Stimulated activated naive CD8-positive, alpha-beta T cell treated with anti-CD3 and anti-CD28 coated beads, Interleukin-15, Interleukin-2, amounts not matched to agents 100 ng/mL and 50 ng/mL, for 24 hours (primary cell): ENCODE data around the gene FAM83F.

Experiments used
- H3K27ac Mint-ChIP-seq: one replicate; pipeline ENCODE4 v1.8.0; 2021; ENCODE audit warnings: mild to moderate bottlenecking, mixed read lengths
- H3K27me3 Mint-ChIP-seq: one replicate; pipeline ENCODE4 v1.8.0; 2021; ENCODE audit warnings: mixed read lengths
- H3K36me3 Mint-ChIP-seq: one replicate; pipeline ENCODE4 v1.8.0; 2021; ENCODE audit warnings: low read depth, mixed read lengths
- H3K4me1 Mint-ChIP-seq: one replicate; pipeline ENCODE4 v1.8.0; 2021; ENCODE audit warnings: low read depth, mixed read lengths
- H3K4me3 Mint-ChIP-seq: one replicate; pipeline ENCODE4 v1.8.0; 2021; ENCODE audit warnings: mild to moderate bottlenecking, mixed read lengths
- H3K9me3 Mint-ChIP-seq: one replicate; pipeline ENCODE4 v1.8.0; 2021; ENCODE audit warnings: mixed read lengths

The FAM83F gene

DNA sequence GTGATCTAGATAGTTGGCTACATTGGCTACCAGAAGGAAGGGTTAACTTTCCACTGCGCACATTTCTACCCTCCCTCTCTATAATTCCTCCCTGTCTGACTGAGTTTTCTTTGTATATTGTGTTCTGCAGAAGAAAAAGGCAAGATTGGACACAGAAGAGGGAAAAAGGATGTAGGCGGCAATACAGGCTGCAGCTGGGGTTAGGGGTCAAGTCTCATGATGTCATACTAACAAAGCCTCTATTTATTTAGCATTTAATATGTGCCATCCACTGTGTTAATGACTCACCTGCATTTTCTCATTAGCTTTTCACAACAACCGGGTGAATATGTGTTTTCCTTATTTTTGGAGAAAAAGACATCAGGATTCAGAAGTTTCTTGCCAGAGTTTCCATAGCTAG is 2.0 kb downstream of the FAM83F start:
- Mint-ChIP-seq H3K4me3 (no peak overlapping the region), H3K27me3 (peaks cover 20% of the 10 kb centered on the region), H3K4me1 (peaks cover 14% of the 10 kb centered on the region), H3K27ac (no peak overlapping the region), H3K9me3 (no peaks in the 10 kb centered on the region), H3K36me3 (no peaks in the 10 kb centered on the region)

GRCh38 chr22:39997421-39997820 is 2.7 kb downstream of the FAM83F start:
- no peaks in the 10 kb centered on the region for H3K36me3 Mint-ChIP-seq
- H3K4me1 Mint-ChIP-seq, result peaks cover 14% of the 10 kb centered on the region
- no peak overlapping the region for H3K27ac Mint-ChIP-seq
- no peaks in the 10 kb centered on the region for H3K9me3 Mint-ChIP-seq
- H3K27me3 Mint-ChIP-seq, result peaks cover 20% of the 10 kb centered on the region
- no peak overlapping the region for H3K4me3 Mint-ChIP-seq

GRCh38 chr22:39997939-39998726 is 3.4 kb downstream of the FAM83F start:
- Mint-ChIP-seq H3K27me3 (peaks cover 19% of the 10 kb centered on the region), H3K4me1 (peaks cover 14% of the 10 kb centered on the region), H3K36me3 (no peaks in the 10 kb centered on the region), H3K27ac (no peak overlapping the region), H3K9me3 (no peaks in the 10 kb centered on the region), H3K4me3 (no peak overlapping the region)

GRCh38 chr22:39999144-39999757 is 4.5 kb downstream of the FAM83F start:
- H3K9me3 Mint-ChIP-seq, result no peaks in the 10 kb centered on the region
- H3K4me1 Mint-ChIP-seq, result peaks cover 7% of the 10 kb centered on the region
- H3K36me3 Mint-ChIP-seq, result no peaks in the 10 kb centered on the region
- H3K27me3 Mint-ChIP-seq, result peaks cover 16% of the 10 kb centered on the region
- no peak overlapping the region for H3K27ac Mint-ChIP-seq
- H3K4me3 Mint-ChIP-seq, result no peak overlapping the region

DNA sequence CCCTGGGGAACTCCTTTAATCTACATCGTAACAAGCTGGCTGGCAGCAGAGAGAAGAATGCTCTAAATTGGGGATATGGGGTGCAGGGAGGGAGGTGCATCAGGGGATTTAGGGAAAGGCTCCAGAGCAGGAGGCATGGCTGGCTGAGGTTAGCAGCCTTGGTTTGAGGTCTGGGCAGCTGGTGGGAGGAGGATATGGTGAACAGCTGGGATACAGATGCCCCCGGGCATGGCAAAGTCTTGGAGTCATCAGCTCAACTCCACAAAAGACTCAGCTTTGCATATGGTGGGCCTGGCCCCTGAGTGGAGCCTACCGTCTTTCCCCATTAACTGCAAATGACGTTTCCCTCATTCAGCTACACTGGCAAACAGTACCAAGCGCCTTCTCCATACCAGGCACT is 5.4 kb downstream of the FAM83F start:
- Mint-ChIP-seq H3K4me1 (peaks cover 6% of the 10 kb centered on the region), H3K27me3 (peaks cover 19% of the 10 kb centered on the region), H3K27ac (no peak overlapping the region), H3K9me3 (no peaks in the 10 kb centered on the region), H3K4me3 (no peak overlapping the region), H3K36me3 (no peaks in the 10 kb centered on the region)

- no peaks in the 10 kb centered on the region for H3K9me3 Mint-ChIP-seq
- peaks cover 6% of the 10 kb centered on the region for H3K4me1 Mint-ChIP-seq
- no peaks in the 10 kb centered on the region for H3K36me3 Mint-ChIP-seq
- peaks cover 16% of the 10 kb centered on the region for H3K27me3 Mint-ChIP-seq
- no peak overlapping the region for H3K4me3 Mint-ChIP-seq
- H3K27ac Mint-ChIP-seq, result no peak overlapping the region
These were observed 6.4 kb downstream of the FAM83F start for GRCh38 chr22:40001106-40001505.

DNA sequence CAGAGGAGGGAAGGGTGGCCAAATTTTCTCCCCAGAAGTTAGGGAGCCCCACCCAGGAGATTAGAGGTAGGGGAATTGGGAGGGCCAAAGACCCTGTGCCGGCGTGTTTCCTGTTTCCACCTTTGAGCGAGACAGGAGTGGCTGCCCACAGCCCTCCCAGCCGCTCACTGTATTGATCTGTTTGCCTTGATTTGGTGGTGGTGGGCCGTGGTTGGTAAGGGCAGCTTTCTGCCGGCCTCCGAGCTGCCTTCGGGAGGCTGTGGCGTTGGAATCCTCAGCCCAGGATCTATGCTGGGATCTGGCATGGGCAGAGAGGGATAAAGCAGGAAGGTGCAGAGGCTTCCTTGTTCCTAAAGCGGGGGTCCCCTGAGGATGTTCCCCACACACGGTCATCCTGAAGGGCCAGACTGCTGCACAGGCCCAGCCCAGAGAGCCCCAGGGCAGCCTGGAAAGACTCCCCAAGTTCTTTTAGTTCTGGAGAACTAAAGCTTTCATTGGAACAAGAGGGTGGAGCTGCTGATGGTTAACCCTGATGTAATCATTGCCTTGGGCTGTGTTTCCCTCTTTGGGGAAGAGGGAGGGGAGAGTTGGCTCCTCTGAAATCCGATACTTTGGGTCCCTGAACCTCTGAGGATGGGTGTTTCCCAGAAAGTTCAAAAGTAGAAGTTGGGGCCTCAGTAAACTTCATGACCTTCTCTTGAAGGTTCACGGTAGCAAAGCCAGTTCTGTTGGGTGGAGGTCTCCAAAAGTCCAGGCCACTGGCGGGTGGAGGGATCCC is 7.2 kb downstream of the FAM83F start:
- no peak overlapping the region for H3K4me3 Mint-ChIP-seq
- no peak overlapping the region for H3K27ac Mint-ChIP-seq
- peaks cover 7% of the 10 kb centered on the region for H3K27me3 Mint-ChIP-seq
- H3K4me1 Mint-ChIP-seq, result peaks cover under 1% of the 10 kb centered on the region
- H3K36me3 Mint-ChIP-seq, result no peaks in the 10 kb centered on the region
- H3K9me3 Mint-ChIP-seq, result no peaks in the 10 kb centered on the region

- Mint-ChIP-seq H3K36me3 (no peaks in the 10 kb centered on the region), H3K9me3 (no peaks in the 10 kb centered on the region), H3K4me1 (peaks cover 6% of the 10 kb centered on the region), H3K4me3 (no peak overlapping the region), H3K27me3 (peaks cover 9% of the 10 kb centered on the region), H3K27ac (no peak overlapping the region)
These were observed 8.4 kb downstream of the FAM83F start for GRCh38 chr22:40002935-40003715.

GRCh38 chr22:40004836-40005235 is 10.1 kb downstream of the FAM83F start:
- peaks cover 19% of the 10 kb centered on the region for H3K4me1 Mint-ChIP-seq
- H3K27ac Mint-ChIP-seq, result no peak overlapping the region
- no peaks in the 10 kb centered on the region for H3K36me3 Mint-ChIP-seq
- H3K27me3 Mint-ChIP-seq, result peaks cover 13% of the 10 kb centered on the region
- H3K4me3 Mint-ChIP-seq, result no peak overlapping the region
- H3K9me3 Mint-ChIP-seq, result no peaks in the 10 kb centered on the region

DNA sequence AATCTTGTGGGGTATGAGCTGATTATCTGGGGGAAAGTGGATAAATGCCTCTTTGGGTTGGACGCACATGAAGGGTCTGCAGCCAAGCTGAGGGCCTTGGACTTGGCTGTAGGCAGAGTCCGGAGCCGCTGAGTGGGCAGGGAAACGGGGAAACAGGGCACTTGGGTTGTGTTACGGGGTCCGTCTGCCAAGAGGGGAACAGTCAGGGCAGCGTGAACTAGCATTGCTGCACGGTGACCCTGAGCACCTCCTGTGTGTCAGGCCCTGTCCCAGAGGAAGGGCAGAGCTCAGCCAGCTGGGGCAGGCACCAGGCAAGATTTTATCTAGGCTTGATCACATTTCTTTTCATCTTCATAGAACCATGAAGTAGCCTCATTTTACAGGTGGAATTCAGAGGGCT is 11.9 kb downstream of the FAM83F start:
- peaks cover 16% of the 10 kb centered on the region for H3K27me3 Mint-ChIP-seq
- peaks cover 25% of the 10 kb centered on the region for H3K4me1 Mint-ChIP-seq
- no peak overlapping the region for H3K4me3 Mint-ChIP-seq
- no peaks in the 10 kb centered on the region for H3K36me3 Mint-ChIP-seq
- H3K9me3 Mint-ChIP-seq, result no peaks in the 10 kb centered on the region
- H3K27ac Mint-ChIP-seq, result no peak overlapping the region

GRCh38 chr22:40007853-40008710 is 13.3 kb downstream of the FAM83F start:
- peaks cover 20% of the 10 kb centered on the region for H3K27me3 Mint-ChIP-seq
- peaks cover 25% of the 10 kb centered on the region for H3K4me1 Mint-ChIP-seq
- no peak overlapping the region for H3K4me3 Mint-ChIP-seq
- H3K27ac Mint-ChIP-seq, result peak overlapping the region; percentile 74
- H3K36me3 Mint-ChIP-seq, result no peaks in the 10 kb centered on the region
- no peaks in the 10 kb centered on the region for H3K9me3 Mint-ChIP-seq

DNA sequence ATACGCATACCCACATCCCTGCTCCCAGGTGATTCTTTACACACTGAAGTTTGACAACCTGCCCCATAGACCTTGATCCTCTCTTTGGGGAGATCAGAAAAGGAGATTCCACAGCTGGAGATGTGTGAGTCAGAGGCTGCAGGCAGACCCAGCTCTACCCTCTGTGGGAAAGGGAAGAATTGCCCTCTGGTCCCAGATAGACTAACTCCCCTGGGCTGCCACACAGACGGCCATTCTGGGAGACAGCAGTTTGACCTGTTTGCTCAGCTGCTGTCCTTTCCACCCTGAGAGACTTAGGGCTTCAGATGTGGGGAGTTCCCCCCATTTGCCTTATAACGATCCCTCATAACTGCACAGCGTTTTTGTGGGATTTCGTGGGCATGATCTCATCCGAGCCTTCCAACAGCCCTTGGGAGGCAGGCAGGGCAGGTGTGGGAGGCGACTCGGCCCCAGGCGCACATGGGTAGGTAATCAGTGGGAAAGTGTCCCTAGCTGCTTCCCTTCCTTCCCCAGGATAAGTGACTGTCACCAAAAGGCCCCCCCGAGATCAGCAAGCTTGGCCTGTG is 14.1 kb downstream of the FAM83F start:
- Mint-ChIP-seq H3K4me3 (no peak overlapping the region), H3K27me3 (peaks cover 24% of the 10 kb centered on the region), H3K9me3 (no peaks in the 10 kb centered on the region), H3K36me3 (no peaks in the 10 kb centered on the region), H3K4me1 (peaks cover 25% of the 10 kb centered on the region), H3K27ac (no peak overlapping the region)

GRCh38 chr22:40009292-40009774 is 14.6 kb downstream of the FAM83F start:
- no peaks in the 10 kb centered on the region for H3K9me3 Mint-ChIP-seq
- peaks cover 25% of the 10 kb centered on the region for H3K4me1 Mint-ChIP-seq
- no peaks in the 10 kb centered on the region for H3K36me3 Mint-ChIP-seq
- H3K4me3 Mint-ChIP-seq, result no peak overlapping the region
- H3K27ac Mint-ChIP-seq, result peak overlapping the region; percentile 76
- peaks cover 24% of the 10 kb centered on the region for H3K27me3 Mint-ChIP-seq
